NB4 (cell line): ENCODE results near the gene PKDCC.

Experiments
- CTCF ChIP-seq: IDR thresholded peaks from one replicate; pipeline ENCODE4 v1.5.1; 2012; ENCODE audit warnings: low read depth, low read length
- MAX ChIP-seq: IDR thresholded peaks from 2 replicates; pipeline ENCODE4 v1.6.1; 2011; ENCODE audit warnings: low read depth, low read length

GRCh38 chr2:42068571-42069178 is 20.9 kb downstream of the PKDCC start:
- no peak for TF ChIP-seq CTCF
- no peak for TF ChIP-seq MAX
